NCI-H2171 (cell line): ENCODE results near the gene ISYNA1.
A peak's percentile ranks its signal among the peaks of the same experiment; 100 is the strongest.

Source experiments
- DNase-seq: peaks from one replicate; lab custom pipeline; 2025; lab: John Stamatoyannopoulos, UW

ISYNA1 gene

DNA sequence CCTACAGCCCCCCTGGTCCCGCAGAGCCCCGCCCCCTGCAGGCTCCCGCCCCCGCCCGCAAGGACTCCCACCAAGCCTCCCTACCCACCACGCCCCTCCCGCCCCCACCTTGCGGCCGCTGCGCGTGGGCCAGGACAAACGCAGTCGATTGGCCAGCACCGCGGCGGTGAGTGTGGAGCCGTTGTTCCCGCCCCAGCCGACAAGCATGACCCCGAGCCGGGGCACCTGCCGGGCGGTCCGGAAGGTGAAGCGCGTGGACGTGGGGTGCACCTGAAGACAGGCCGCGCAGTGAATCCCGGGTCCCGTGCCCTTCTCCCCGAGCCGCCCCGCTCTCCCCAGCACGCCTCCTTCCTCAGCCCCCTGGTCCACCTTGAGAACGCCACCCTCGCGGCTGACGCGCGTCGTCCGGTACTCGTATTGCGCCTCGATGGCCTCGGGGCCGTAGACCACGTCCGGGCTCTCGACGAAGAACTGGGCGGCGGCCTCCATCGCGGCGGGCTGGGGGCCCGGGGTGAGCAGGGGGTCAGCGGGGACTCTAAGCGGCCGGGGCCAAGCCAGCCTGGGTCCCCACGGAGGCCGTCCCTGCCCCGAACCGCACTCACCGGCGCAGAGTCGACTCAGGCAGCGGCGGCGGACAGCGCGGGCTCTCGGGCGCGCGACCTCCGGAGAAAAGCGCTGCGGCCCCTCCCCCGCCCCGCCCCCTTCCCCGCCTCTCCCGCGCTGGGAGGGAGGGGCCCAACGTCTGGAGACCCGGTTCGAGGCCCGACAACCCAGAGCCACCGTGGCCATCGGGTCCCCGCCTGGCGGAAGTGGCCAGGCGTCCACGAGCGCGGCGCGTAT is at the start of gene ISYNA1:
Gene ISYNA1, minus strand, starts transcription at position 643 of the 840 bp plus-strand sequence. Its CDS starts 154 bp downstream, at position 489.
- peak; percentile 15 for DNase-seq

- no peak for DNase-seq
Measured at GRCh38 chr19:18486746-18487145, 48.8 kb upstream of the ISYNA1 start.

GRCh38 chr19:18484992-18485391 is 47.1 kb upstream of the ISYNA1 start:
- DNase-seq: no peak

DNA sequence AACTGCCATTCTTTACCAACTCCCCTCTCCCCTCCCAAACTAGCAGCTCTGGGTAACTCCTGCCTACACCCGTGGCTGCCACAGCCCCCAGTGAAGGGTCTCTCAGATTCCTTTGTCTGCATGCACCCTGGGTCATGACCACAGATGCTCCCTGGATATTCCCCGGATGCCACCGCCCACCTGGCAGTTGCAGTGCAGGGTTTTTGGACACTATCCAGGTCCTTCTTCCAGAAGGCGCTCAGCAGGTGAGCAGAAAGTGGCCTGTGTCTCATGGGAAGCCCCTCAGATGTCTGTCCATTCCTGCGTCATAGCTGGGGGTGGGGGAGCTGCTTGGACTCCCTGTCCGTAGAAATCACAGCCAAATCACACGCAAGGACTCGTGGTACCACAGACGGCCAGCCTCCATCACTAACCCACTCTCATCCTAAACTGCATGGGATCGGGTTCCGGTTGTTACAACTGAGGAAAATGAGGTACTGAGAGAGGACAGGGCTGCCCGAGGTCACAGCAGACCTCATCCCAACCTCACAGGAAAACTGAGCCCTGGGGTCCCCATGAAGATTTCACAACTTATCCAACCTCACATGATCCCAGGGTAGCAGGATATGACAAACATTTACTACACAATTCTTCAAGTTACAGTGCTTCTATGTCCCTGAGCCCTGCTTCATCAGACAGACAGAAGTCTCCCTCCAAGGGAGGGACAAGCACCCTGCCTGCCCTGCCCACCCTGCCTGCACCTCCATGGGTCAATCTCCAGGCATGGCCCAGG is 45.4 kb upstream of the ISYNA1 start:
- DNase-seq: peak; percentile 87

GRCh38 chr19:18481505-18482222 is 43.7 kb upstream of the ISYNA1 start:
- no peak for DNase-seq

- DNase-seq: peak; percentile 83
Measured at GRCh38 chr19:18480006-18480691, 42.2 kb upstream of the ISYNA1 start.

GRCh38 chr19:18478545-18479311 is 40.8 kb upstream of the ISYNA1 start:
- DNase-seq: no peak

DNA sequence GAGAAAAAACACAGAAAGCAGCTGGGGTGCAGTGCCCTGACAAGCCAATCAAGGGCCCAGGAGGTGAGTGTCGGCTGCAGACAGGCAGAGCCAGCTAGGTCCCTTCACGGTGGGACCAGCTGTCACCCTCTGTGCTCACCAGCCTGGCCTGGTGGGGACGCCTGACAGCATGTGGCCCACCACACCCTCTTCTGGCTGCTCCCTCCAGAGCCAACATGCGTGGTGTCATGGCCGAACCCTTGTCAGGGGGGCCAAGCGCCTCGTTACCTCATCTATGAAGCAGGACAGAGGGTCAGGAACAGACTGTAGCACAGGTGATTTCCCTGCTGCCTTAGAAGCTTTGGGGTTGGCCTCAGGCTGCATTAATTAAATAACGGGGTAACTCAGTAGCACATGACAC is 40.0 kb upstream of the ISYNA1 start:
- DNase-seq: peak; percentile 79

DNA sequence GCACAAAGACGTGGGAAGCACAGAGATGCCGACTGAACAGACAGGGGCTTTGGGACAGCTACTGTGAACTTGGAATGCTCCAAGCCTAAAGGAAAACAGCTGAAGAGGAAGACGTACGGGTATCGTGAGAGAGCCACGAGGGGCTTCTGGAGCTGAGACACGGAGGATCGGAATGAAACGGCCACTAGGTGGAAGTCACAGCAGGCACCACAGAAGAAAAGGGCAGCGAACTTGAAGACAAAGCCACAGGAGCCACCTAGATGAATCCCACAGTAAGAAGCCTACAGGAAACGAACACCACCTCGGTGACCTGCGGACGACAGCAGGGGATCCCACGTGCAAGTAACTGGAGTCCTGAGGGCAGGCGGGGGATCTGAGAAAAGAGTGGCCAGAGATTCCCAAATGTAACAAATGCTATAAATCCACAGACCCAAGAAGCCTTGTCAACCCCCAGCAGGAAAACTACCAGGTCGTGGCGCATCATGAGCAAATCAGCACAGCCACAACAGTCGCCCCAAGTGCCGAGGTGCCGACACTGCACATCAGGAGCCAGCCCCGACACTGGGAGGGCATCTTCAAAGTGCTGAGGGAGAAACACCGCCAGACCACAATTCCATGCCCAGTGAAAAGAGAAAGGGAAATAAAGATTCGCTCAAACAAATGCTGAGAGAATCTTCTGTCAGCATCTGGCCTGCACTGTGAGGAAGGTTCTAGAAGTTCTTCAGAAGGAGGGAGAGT is 39.3 kb upstream of the ISYNA1 start:
- DNase-seq: no peak

- no peak for DNase-seq
Measured at GRCh38 chr19:18476507-18477041, 38.6 kb upstream of the ISYNA1 start.

GRCh38 chr19:18475762-18476331 is 37.9 kb upstream of the ISYNA1 start:
- no peak for DNase-seq

DNA sequence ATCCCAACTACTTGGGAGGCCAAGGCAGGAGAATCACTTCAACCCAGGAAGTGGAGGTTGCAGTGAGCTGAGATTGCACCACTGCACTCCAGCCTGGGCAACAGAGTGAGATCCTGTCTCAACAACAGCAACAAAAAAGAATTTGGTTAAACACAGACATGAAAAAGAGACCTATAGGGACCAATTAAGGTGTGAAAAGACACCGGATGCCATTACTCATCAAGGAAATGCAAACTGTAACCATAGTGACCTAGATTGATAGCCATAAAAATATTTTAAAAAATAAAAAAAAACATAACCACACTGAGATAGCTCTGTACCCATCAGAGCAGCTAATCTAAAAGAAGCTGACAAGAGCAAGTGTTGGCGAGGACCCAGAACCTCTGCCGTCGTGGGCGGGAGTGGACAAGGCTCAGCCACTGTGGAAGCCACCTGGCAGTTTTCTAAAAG is 37.1 kb upstream of the ISYNA1 start:
- no peak for DNase-seq

DNA sequence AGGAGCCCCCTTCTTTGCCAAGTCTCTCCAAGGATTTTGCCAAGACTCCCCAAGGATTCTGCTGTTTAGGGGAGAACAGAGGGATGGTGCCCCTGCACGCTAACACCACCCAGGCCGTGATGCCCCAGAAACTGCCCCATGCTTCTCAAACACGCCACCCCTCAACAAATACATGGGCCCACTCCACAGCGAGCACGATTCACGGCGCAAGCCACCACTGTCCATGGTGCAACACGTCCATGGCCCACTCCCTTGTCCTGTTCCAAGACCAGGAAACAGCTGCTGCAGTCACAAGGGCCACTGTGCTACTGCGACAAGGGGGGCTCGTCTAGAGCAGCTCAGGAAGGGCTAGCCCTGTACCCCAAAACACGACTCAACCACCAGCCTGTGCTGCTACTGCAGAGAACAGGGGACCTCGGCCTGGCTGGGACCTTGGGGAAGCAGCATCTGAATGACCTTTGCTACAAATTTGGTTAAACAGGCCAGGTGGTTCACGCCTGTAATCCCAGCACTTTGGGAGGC is 36.5 kb upstream of the ISYNA1 start:
- DNase-seq: no peak

GRCh38 chr19:18473706-18474087 is 35.8 kb upstream of the ISYNA1 start:
- no peak for DNase-seq

DNA sequence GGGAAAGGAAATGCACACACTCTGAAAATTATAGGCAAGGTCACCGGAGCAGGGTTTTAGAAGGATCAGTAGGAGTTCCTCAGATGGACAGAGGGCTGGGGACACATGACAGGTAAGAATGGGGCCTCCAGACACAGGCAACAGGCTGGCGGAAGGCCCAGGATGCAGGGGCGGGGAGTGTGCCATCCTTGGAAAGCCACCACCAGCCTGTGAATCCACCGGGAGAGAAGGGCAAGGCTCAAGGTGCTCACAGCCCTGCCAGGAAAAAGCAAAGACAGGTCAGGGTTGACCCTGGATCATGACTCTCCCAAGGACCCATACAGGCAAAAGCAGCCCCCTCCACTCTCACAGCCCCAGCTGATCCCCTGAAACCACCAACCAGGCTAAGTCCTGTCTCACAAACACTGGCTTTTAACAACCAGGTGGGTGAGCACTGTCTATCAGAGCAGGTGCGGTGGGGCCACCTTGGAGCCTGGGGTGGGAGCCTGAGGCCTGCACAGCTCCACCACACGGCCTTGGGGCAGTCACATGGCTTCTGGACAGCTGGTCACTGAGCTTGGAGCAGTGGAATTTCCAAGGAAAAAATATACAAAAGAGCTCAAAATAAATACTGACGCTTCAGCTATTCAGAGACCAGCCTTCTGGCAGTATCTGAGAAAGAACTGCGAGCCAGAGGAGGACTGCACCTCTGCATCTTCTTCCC is 35.2 kb upstream of the ISYNA1 start:
- no peak for DNase-seq

DNA sequence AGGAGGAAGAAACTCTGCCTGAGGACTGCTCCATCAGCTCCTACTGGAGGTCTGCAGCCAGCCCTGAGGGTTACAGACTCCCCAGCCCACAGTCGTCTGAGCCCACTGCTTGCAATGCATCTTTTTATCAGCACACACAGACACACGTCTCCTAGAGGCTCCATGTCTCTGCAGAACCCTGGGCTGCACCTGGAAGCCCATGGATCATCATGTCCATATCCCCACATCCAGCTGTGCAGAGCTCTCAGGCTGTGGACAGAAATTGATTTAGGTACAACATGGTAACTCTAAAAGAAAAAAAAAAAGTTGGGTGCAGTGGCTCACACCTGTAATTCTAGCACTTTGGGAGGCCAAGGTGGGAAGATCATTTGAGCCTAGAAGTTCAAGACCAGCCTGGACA is 32.9 kb upstream of the ISYNA1 start:
- DNase-seq: no peak

GRCh38 chr19:18469069-18469846 is 31.3 kb upstream of the ISYNA1 start:
- DNase-seq: no peak

- no peak for DNase-seq
Measured at GRCh38 chr19:18468517-18468916, 30.6 kb upstream of the ISYNA1 start.
